Peyer's patch (tissue), 4 donors: Measurements from ENCODE around the gene COL13A1. TPM values are rescaled to one million over a fixed set of nuclear protein-coding genes. Genes with fewer than 3 reads are reported as not detected.
A peak's percentile ranks its signal among the peaks of the same experiment; 100 is the strongest.

Experiments
- DNase-seq, 3 donors: peaks; one replicate each; pipeline ENCODE4 v3.0.0-alpha.2; 2017 to 2019
- H3K27ac ChIP-seq, 4 donors: fragments of 200-600 bp; sonication (generic); one replicate each; pipeline ENCODE4 v1.5.1; 2016 to 2019
- H3K27me3 ChIP-seq, 2 donors: fragments of 200-600 bp; sonication (generic); one replicate each; pipeline ENCODE4 v1.5.1; 2019
- H3K36me3 ChIP-seq, 3 donors: fragments of 200-600 bp; sonication (generic); one replicate each; pipeline ENCODE4 v1.5.1; 2016 to 2019
- H3K4me1 ChIP-seq, 4 donors: fragments of 200-600 bp; sonication (generic); one replicate each; pipeline ENCODE4 v1.5.1; 2016 to 2019
- H3K4me3 ChIP-seq, 4 donors: fragments of 200-600 bp; sonication (generic); 1 replicate in 3 of 4; 2 replicates in 1 of 4; pipeline ENCODE4 v1.5.1; 2016 to 2019; ENCODE audit warnings: mild to moderate bottlenecking in 1 of 4
- H3K9me3 ChIP-seq, 4 donors: fragments of 200-600 bp; sonication (generic); one replicate each; pipeline ENCODE4 v1.5.1; 2016 to 2019; ENCODE audit warnings: mild to moderate bottlenecking in 1 of 4
- POLR2A ChIP-seq, 2 donors: fragments of 450-650 bp; IDR thresholded peaks; one replicate each; pipeline ENCODE4 v1.5.1; 2017; ENCODE audit warnings: antibody characterized with exemption in 2 of 2, mild to moderate bottlenecking in 2 of 2, moderate library complexity in 2 of 2
- total RNA-seq, 4 donors: library from RNA; depleted of rRNA; stranded (reverse); fragments of >200 nt; gene quantifications; one replicate each; pipeline ENCODE4 v1.1.0, GENCODE V29; 2016
- TF ChIP-seq, protein P1 (sequence below), 6 experiments: fragments of 450-650 bp in 4 of 6; fragments of 200-600 bp in 2 of 6; sonication (generic) in 1 of 6; IDR thresholded peaks; one replicate each; pipeline ENCODE4 v1.5.1; 2017 to 2019; ENCODE audit warnings: antibody characterized with exemption in 6 of 6, mild to moderate bottlenecking in 3 of 6, moderate library complexity in 1 of 6

Gene COL13A1
- total RNA-seq, 4 donors from 2014 or later, result 0.94 to 6.6 (median 3.9) TPM; not detected in 1

DNA sequence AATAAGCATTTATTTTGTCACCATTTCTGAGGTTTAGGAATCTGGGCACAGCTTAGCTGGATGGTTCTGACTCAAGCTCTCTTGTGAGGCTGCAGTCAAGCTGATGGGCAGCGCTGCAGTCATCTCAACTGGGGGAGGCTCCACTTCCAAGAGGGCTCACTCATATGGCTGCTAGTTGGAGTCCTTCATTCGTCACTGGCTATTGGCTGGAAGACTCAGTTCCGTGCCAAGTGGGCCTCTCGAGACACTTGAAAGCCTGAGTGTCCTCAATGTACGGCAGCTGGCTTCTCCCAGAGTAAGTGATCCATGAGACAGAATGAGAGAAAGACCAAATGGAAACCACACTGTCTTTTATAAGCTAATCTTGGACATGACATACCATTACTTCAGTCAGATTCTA is 21.6 kb upstream of the COL13A1 start:
- no peak for TF ChIP-seq POLR2A (IDR thresholded peaks at IDR 0.05)
- TF ChIP-seq, protein P1, sequence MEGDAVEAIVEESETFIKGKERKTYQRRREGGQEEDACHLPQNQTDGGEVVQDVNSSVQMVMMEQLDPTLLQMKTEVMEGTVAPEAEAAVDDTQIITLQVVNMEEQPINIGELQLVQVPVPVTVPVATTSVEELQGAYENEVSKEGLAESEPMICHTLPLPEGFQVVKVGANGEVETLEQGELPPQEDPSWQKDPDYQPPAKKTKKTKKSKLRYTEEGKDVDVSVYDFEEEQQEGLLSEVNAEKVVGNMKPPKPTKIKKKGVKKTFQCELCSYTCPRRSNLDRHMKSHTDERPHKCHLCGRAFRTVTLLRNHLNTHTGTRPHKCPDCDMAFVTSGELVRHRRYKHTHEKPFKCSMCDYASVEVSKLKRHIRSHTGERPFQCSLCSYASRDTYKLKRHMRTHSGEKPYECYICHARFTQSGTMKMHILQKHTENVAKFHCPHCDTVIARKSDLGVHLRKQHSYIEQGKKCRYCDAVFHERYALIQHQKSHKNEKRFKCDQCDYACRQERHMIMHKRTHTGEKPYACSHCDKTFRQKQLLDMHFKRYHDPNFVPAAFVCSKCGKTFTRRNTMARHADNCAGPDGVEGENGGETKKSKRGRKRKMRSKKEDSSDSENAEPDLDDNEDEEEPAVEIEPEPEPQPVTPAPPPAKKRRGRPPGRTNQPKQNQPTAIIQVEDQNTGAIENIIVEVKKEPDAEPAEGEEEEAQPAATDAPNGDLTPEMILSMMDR (IDR thresholded peaks at IDR 0.05), result no peak
- DNase-seq, result no peak
- no peak overlapping the region for H3K27ac ChIP-seq
- no peaks in the 10 kb centered on the region for H3K9me3 ChIP-seq
- H3K4me3 ChIP-seq, result no peak overlapping the region
- H3K4me1 ChIP-seq, result no peaks in the 10 kb centered on the region
- no peaks in the 10 kb centered on the region for H3K36me3 ChIP-seq
- no peaks in the 10 kb centered on the region for H3K27me3 ChIP-seq

DNA sequence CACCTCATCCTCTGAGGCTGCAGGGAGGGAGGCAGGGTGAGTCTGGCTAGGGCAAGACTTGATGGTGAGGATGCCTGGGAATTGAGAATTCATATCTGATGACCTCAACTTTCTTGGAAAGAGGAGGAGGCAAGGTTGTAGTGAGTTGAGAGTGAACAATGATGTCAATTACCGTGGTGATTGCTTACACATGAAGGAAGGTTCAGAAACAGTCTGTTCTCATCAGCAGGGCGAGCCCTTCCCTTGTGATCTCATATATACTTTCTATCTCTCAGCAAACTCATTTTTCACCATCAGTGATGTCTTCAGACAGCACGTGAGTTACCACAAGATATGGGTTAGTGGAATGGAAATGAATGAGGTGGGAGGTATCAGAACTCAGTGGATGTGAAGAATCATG is 20.1 kb upstream of the COL13A1 start:
- Histone ChIP-seq H3K36me3 (no peaks in the 10 kb centered on the region), H3K27ac (no peak overlapping the region), H3K9me3 (no peaks in the 10 kb centered on the region), H3K4me1 (no peaks in the 10 kb centered on the region), H3K27me3 (no peaks in the 10 kb centered on the region), H3K4me3 (no peak overlapping the region)
- TF ChIP-seq, protein P1 (IDR thresholded peaks at IDR 0.05), result no peak
- no peak for TF ChIP-seq POLR2A (IDR thresholded peaks at IDR 0.05)
- DNase-seq, result no peak

GRCh38 chr10:69783515-69783914 is 18.2 kb upstream of the COL13A1 start:
- Histone ChIP-seq H3K4me3 (no peak overlapping the region), H3K9me3 (no peaks in the 10 kb centered on the region), H3K27me3 (no peaks in the 10 kb centered on the region), H3K4me1 (no peaks in the 10 kb centered on the region), H3K36me3 (no peaks in the 10 kb centered on the region), H3K27ac (no peak overlapping the region)
- TF ChIP-seq, protein P1 (IDR thresholded peaks at IDR 0.05), result no peak
- no peak for DNase-seq

GRCh38 chr10:69786791-69787190 is 14.9 kb upstream of the COL13A1 start:
- Histone ChIP-seq H3K9me3 (no peaks in the 10 kb centered on the region), H3K27ac (no peak overlapping the region), H3K4me3 (no peak overlapping the region), H3K4me1 (no peaks in the 10 kb centered on the region), H3K36me3 (no peaks in the 10 kb centered on the region), H3K27me3 (no peaks in the 10 kb centered on the region)
- DNase-seq, result no peak
- TF ChIP-seq, protein P1 (IDR thresholded peaks at IDR 0.05), result peak in 3 of 6 experiments; percentile 25 to 37 (median 30)
- TF ChIP-seq POLR2A (IDR thresholded peaks at IDR 0.05), result no peak

DNA sequence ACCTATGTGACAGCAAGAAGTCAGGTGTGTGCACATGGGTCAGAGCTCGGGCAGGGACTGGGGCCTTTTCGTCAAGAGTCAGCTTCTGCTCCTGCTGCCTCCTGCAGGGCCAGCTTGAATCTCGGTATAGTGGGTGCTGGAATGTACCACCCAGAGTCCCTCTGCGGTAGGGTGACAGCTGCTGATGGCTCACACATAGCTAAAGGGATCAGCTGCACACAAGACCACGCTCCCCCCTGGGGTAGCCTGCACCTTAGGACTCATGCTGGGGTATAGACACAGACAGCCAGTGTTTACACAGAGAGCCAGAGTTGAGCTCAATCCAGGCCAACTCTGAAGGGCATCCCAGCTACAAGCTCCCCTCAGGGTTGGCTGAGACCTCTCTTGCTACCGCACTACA is 14.0 kb upstream of the COL13A1 start:
- DNase-seq, result no peak
- H3K36me3 ChIP-seq, result no peaks in the 10 kb centered on the region
- no peaks in the 10 kb centered on the region for H3K27me3 ChIP-seq
- no peak overlapping the region for H3K4me3 ChIP-seq
- H3K27ac ChIP-seq, result no peak overlapping the region
- H3K4me1 ChIP-seq, result no peaks in the 10 kb centered on the region
- no peaks in the 10 kb centered on the region for H3K9me3 ChIP-seq
- TF ChIP-seq, protein P1 (IDR thresholded peaks at IDR 0.05), result no peak
- no peak for TF ChIP-seq POLR2A (IDR thresholded peaks at IDR 0.05)

DNA sequence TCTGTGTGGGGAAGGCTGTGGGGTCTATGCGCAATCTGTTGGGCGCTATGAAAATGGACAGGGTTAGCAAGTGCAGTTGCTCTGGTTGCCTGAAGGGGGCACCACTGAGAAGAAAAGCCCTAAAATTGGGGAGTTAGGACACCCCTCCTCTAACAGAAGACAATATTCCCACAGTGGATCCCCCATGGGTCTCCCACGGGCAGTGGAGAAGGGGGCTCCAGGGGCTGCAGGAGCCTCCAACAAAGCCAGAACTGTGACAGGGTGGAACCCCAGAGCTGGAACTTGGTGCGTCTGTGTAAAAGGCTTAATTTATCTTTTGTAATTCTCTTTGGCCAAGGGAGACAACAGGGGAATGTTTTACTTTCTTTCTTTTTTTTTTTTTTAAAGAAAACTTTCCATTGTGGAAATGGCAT is 12.5 kb upstream of the COL13A1 start:
- H3K27ac ChIP-seq, result no peak overlapping the region
- no peak for TF ChIP-seq POLR2A (IDR thresholded peaks at IDR 0.05)
- TF ChIP-seq, protein P1 (IDR thresholded peaks at IDR 0.05), result peak in 4 of 6 experiments; percentile 34 to 40 (median 37)
- no peaks in the 10 kb centered on the region for H3K36me3 ChIP-seq
- no peaks in the 10 kb centered on the region for H3K4me1 ChIP-seq
- no peaks in the 10 kb centered on the region for H3K9me3 ChIP-seq
- H3K27me3 ChIP-seq, result no peaks in the 10 kb centered on the region
- no peak for DNase-seq
- no peak overlapping the region for H3K4me3 ChIP-seq
